ENCODE results near the gene NFE2.

GRCh38 chr12:54349679-54350078 is 48.9 kb upstream of the NFE2 start:
- TF ChIP-seq, protein P1, sequence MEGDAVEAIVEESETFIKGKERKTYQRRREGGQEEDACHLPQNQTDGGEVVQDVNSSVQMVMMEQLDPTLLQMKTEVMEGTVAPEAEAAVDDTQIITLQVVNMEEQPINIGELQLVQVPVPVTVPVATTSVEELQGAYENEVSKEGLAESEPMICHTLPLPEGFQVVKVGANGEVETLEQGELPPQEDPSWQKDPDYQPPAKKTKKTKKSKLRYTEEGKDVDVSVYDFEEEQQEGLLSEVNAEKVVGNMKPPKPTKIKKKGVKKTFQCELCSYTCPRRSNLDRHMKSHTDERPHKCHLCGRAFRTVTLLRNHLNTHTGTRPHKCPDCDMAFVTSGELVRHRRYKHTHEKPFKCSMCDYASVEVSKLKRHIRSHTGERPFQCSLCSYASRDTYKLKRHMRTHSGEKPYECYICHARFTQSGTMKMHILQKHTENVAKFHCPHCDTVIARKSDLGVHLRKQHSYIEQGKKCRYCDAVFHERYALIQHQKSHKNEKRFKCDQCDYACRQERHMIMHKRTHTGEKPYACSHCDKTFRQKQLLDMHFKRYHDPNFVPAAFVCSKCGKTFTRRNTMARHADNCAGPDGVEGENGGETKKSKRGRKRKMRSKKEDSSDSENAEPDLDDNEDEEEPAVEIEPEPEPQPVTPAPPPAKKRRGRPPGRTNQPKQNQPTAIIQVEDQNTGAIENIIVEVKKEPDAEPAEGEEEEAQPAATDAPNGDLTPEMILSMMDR (IDR thresholded peaks at IDR 0.05), result no peak
- no peak for TF ChIP-seq POLR2AphosphoS5 (IDR thresholded peaks at IDR 0.05; ENCODE audit: insufficient read depth in 1 of 2, low read depth in 1 of 2)
- no peak for TF ChIP-seq POLR2A (IDR thresholded peaks at IDR 0.05)
